KOPT-K1 (cell line): Measurements from ENCODE around the gene CUZD1.
"Not testable (repeated sequence)": the region's sequence is repeated elsewhere in the genome, so short reads cannot be mapped to it uniquely, and the experiment has no call there.

Experiments used
- H3K27ac ChIP-seq: fragments of 200-600 bp; sonication (generic); 2 replicates; pipeline ENCODE4 v1.5.1; 2016; ENCODE audit warnings: antibody characterized with exemption, mild to moderate bottlenecking, low read depth, low read length; ENCODE audit not compliant: poor library complexity, severe bottlenecking
- H3K36me3 ChIP-seq: fragments of 200-600 bp; sonication (generic); 2 replicates; pipeline ENCODE4 v1.5.1; 2017; ENCODE audit warnings: antibody characterized with exemption, mild to moderate bottlenecking, low read length, moderate library complexity; ENCODE audit not compliant: insufficient read depth
- H3K9me3 ChIP-seq: fragments of 200-600 bp; sonication (generic); 2 replicates; pipeline ENCODE4 v1.5.1; 2017; ENCODE audit warnings: antibody characterized with exemption, low read length, mild to moderate bottlenecking; ENCODE audit not compliant: insufficient read depth, poor library complexity, severe bottlenecking

The CUZD1 gene

GRCh38 chr10:122845783-122846332, at the start of gene CUZD1:
Gene CUZD1, minus strand, starts transcription at chr10:122845857. Its CDS starts 14 bp downstream, at chr10:122845843.
- no peak within 1 kb of the TSS for H3K27ac ChIP-seq
- H3K36me3 ChIP-seq, result peaks cover 96% of the 10 kb centered on the region
- peaks cover 19% of the 10 kb centered on the region for H3K9me3 ChIP-seq

GRCh38 chr10:122894261-122894944, 48.7 kb upstream of the CUZD1 start:
- H3K9me3 ChIP-seq, result no peaks in the 10 kb centered on the region
- no peaks in the 10 kb centered on the region for H3K36me3 ChIP-seq
- H3K27ac ChIP-seq, result no peak overlapping the region

- Histone ChIP-seq H3K9me3 (no peaks in the 10 kb centered on the region), H3K36me3 (peaks cover 5% of the 10 kb centered on the region; the same call in 1 of the 2 replicates), H3K27ac (no peak overlapping the region)
Measured at GRCh38 chr10:122884166-122884565, 38.5 kb upstream of the CUZD1 start.

- Histone ChIP-seq H3K36me3 (peaks cover 4% of the 10 kb centered on the region), H3K9me3 (no peaks in the 10 kb centered on the region), H3K27ac (no peak overlapping the region)
Measured at GRCh38 chr10:122882766-122883165, 37.1 kb upstream of the CUZD1 start.

- Histone ChIP-seq H3K27ac (peak within 1 kb of the TSS; percentile 77), H3K9me3 (peaks cover 21% of the 10 kb centered on the region), H3K36me3 (peaks cover 36% of the 10 kb centered on the region)
Measured at GRCh38 chr10:122879339-122880273, 33.9 kb upstream of the CUZD1 start, which contains the start of gene FAM24B. Gene FAM24B, minus strand, starts transcription at chr10:122879581. Its CDS starts 29,066 bp downstream, at chr10:122850515.

GRCh38 chr10:122878799-122879338, 33.2 kb upstream of the CUZD1 start:
- peaks cover 43% of the 10 kb centered on the region for H3K36me3 ChIP-seq
- peak overlapping the region; percentile 77 for H3K27ac ChIP-seq

GRCh38 chr10:122877264-122877663, 31.6 kb upstream of the CUZD1 start:
- Histone ChIP-seq H3K36me3 (peaks cover 43% of the 10 kb centered on the region), H3K27ac (no peak overlapping the region), H3K9me3 (peaks cover 40% of the 10 kb centered on the region)

More at GRCh38 chr10:122878799-122879338, 33.2 kb upstream of the CUZD1 start:
- peaks cover 28% of the 10 kb centered on the region for H3K9me3 ChIP-seq

GRCh38 chr10:122876467-122876855, 30.8 kb upstream of the CUZD1 start:
- H3K9me3 ChIP-seq, result peaks cover 40% of the 10 kb centered on the region
- H3K27ac ChIP-seq, result no peak overlapping the region
- peaks cover 43% of the 10 kb centered on the region for H3K36me3 ChIP-seq

- Histone ChIP-seq H3K36me3 (peaks cover 43% of the 10 kb centered on the region), H3K27ac (no peak overlapping the region), H3K9me3 (peaks cover 40% of the 10 kb centered on the region)
Measured at GRCh38 chr10:122875843-122876466, 30.3 kb upstream of the CUZD1 start.

GRCh38 chr10:122871947-122872346, 26.3 kb upstream of the CUZD1 start:
- peaks cover 37% of the 10 kb centered on the region for H3K36me3 ChIP-seq
- not testable (repeated sequence) for H3K27ac ChIP-seq
- H3K9me3 ChIP-seq, result peaks cover 52% of the 10 kb centered on the region

GRCh38 chr10:122868768-122869167, 23.1 kb upstream of the CUZD1 start:
- Histone ChIP-seq H3K9me3 (peaks cover 32% of the 10 kb centered on the region), H3K36me3 (peaks cover 14% of the 10 kb centered on the region; the same call in 1 of the 2 replicates)
- H3K27ac ChIP-seq, result not testable (repeated sequence)

GRCh38 chr10:122866757-122867482, 21.3 kb upstream of the CUZD1 start:
- not testable (repeated sequence) for H3K27ac ChIP-seq
- H3K36me3 ChIP-seq, result peaks cover 19% of the 10 kb centered on the region; the same call in 1 of the 2 replicates
- peaks cover 21% of the 10 kb centered on the region for H3K9me3 ChIP-seq

GRCh38 chr10:122864901-122865300, 19.2 kb upstream of the CUZD1 start:
- H3K9me3 ChIP-seq, result peaks cover 21% of the 10 kb centered on the region
- peaks cover 19% of the 10 kb centered on the region; the same call in 1 of the 2 replicates for H3K36me3 ChIP-seq
- no peak overlapping the region for H3K27ac ChIP-seq

GRCh38 chr10:122864194-122864592, 18.5 kb upstream of the CUZD1 start:
- H3K27ac ChIP-seq, result no peak overlapping the region
- peaks cover 24% of the 10 kb centered on the region; the same call in 1 of the 2 replicates for H3K36me3 ChIP-seq
- peaks cover 21% of the 10 kb centered on the region for H3K9me3 ChIP-seq
